GM12891 (cell line): ENCODE data around the gene HECTD4.

Experiments
- DNase-seq: peaks from one replicate; pipeline ENCODE4 v3.0.0; 2011; ENCODE audit warnings: low spot score; ENCODE audit not compliant: insufficient read length
- FAIRE-seq: peaks from 2 replicates; lab custom pipeline; 2011; peaks lifted over from hg19 to GRCh38; lab: Jason Lieb, UNC
- PAX5 ChIP-seq: IDR thresholded peaks from 2 replicates; pipeline ENCODE4 v1.6.1; 2011; ENCODE audit warnings: low read length, moderate library complexity, mild to moderate bottlenecking; ENCODE audit not compliant: insufficient read depth, severe bottlenecking
- POLR2A ChIP-seq: IDR thresholded peaks from 2 replicates; pipeline ENCODE4 v1.6.1; 2011; ENCODE audit warnings: low read depth, low read length, control low read depth
- POLR2AphosphoS5 ChIP-seq: IDR thresholded peaks from 2 replicates; pipeline ENCODE4 v1.6.1; 2011; ENCODE audit warnings: low read depth, low read length, control low read depth
- POU2F2 ChIP-seq: IDR thresholded peaks from 2 replicates; pipeline ENCODE4 v1.6.1; 2011; ENCODE audit warnings: low read depth, mild to moderate bottlenecking, control low read depth, low read length, moderate library complexity
- SPI1 ChIP-seq: IDR thresholded peaks from 2 replicates; pipeline ENCODE4 v1.6.1; 2011; ENCODE audit warnings: low read depth, low read length, control low read depth
- TAF1 ChIP-seq: IDR thresholded peaks from 2 replicates; pipeline ENCODE4 v1.6.1; 2011; ENCODE audit warnings: low read depth, low read length, control low read depth

HECTD4 gene

GRCh38 chr12:112185093-112185923 is 196.9 kb downstream of the HECTD4 start:
- FAIRE-seq, result no peak
- no peak for TF ChIP-seq PAX5
- no peak for TF ChIP-seq POLR2AphosphoS5
- TF ChIP-seq POLR2A, result no peak
- no peak for TF ChIP-seq POU2F2
- TF ChIP-seq SPI1, result no peak
- no peak for TF ChIP-seq TAF1
- DNase-seq, result no peak

DNA sequence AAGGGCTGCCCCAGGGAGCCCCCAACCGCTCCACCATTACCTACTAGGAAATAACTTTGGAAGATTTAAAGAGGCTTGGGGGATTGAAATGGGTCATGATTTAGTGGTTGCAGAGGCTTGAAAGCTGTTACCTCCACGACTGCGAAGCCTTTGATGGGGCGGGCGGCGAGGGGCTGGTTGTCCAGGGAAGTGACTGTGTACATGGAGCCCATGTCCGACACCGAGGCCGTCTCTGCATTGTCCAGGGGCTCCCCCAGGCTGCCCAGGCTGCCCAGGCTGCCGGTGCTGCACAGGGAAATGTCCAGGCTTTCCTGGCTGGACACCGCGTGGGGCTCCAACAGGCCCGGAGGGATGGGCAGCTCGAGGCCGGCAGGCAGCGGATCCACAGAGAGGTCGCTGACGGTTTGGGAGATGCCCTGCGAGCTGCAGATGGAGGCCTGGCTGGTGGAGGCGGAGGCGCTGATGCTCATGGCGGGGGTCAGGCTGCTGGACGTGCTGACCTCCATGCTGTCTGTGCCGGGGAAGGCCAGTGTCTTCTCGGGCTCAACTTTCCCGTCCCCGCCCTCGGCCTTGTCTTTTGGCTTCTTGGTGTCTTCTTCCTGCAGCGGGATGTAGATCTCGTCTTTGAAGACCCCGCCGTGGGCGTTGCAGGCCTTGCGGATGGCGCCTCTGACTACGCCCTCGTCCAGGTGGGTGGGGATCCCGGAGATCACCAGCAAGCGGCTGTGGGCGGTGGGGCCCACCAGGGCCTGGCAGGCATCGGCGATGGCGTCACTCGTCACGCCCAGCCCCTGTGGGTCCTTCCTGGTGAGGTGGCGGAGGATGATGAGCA is 198.0 kb downstream of the HECTD4 start:
- DNase-seq (no peak), FAIRE-seq (no peak)
- no peak for TF ChIP-seq TAF1
- no peak for TF ChIP-seq POLR2AphosphoS5
- TF ChIP-seq POLR2A, result no peak
- TF ChIP-seq PAX5, result no peak

DNA sequence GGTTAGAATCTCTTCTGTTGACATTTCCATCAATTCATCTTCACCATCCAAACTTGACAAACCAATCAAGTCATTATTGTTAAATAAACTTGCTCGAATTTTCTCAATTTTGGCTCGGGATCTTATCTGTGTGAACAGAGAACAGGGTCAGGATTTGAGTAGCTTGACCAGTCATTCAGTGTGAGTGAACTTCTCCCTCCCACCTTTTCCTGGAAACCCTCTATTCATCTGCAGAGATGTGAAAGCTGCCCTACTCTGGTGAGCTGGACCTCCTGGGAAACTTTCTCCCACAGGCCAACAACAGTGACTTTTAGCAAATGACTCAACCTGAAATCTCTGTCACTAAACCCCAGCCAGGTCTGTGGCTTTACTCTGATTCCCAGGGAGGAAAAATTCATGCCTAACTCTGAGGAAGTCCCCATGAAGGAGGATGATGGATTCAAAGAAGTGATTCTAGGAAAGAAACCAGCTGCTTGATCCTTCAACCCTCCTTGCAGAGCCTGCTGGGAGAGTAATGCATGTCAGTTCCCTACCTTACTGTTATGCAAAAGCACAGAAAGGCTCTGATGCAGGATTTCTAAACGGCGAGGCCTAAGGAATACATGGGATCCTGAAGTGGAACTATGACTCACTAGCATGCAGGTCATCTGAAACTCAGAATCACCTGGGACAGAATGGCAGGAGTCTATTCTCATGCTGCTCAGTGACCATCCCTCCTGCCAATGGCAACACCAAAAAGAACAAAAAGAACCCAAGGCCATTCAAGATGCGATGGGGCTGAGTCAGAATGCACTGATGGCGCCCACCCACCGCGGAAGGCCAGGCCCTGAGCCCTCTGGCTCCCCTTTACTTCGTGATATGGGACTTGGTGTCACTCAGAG is 198.8 kb downstream of the HECTD4 start:
- FAIRE-seq (peak; percentile 16), DNase-seq (no peak)
- peak; percentile 14; the same call in 1 of the 2 replicates for TF ChIP-seq SPI1
- no peak for TF ChIP-seq POLR2A
- TF ChIP-seq POU2F2, result 0 out of 2 replicates have a peak, but pooled peaks have one; percentile 34

GRCh38 chr12:112182499-112182898 is 199.7 kb downstream of the HECTD4 start:
- DNase-seq (no peak), FAIRE-seq (no peak)
- TF ChIP-seq SPI1, result no peak
- TF ChIP-seq TAF1, result no peak
- TF ChIP-seq POLR2AphosphoS5, result no peak
- TF ChIP-seq PAX5, result no peak
- TF ChIP-seq POU2F2, result no peak
- no peak for TF ChIP-seq POLR2A

- DNase-seq (no peak), FAIRE-seq (no peak)
- TF ChIP-seq POLR2A (no peak), POU2F2 (no peak), SPI1 (no peak), POLR2AphosphoS5 (no peak), TAF1 (no peak), PAX5 (no peak)
These were observed 201.8 kb downstream of the HECTD4 start for GRCh38 chr12:112180422-112180821.

- DNase-seq (no peak), FAIRE-seq (no peak)
- no peak for TF ChIP-seq POLR2AphosphoS5
- TF ChIP-seq TAF1, result no peak
- no peak for TF ChIP-seq POLR2A
- no peak for TF ChIP-seq SPI1
- TF ChIP-seq PAX5, result no peak
- TF ChIP-seq POU2F2, result no peak
These were observed 202.3 kb downstream of the HECTD4 start for GRCh38 chr12:112179916-112180315.

- DNase-seq, result no peak
- no peak for FAIRE-seq
These were observed 202.9 kb downstream of the HECTD4 start for GRCh38 chr12:112179341-112179740.

GRCh38 chr12:112178796-112179195 is 203.4 kb downstream of the HECTD4 start:
- DNase-seq (no peak), FAIRE-seq (no peak)
- no peak for TF ChIP-seq POLR2AphosphoS5
- TF ChIP-seq PAX5, result no peak

More at GRCh38 chr12:112179341-112179740, 202.9 kb downstream of the HECTD4 start:
- TF ChIP-seq POLR2AphosphoS5, result no peak
- no peak for TF ChIP-seq PAX5
- no peak for TF ChIP-seq POU2F2
- no peak for TF ChIP-seq POLR2A
- TF ChIP-seq SPI1, result no peak
- TF ChIP-seq TAF1, result no peak

DNA sequence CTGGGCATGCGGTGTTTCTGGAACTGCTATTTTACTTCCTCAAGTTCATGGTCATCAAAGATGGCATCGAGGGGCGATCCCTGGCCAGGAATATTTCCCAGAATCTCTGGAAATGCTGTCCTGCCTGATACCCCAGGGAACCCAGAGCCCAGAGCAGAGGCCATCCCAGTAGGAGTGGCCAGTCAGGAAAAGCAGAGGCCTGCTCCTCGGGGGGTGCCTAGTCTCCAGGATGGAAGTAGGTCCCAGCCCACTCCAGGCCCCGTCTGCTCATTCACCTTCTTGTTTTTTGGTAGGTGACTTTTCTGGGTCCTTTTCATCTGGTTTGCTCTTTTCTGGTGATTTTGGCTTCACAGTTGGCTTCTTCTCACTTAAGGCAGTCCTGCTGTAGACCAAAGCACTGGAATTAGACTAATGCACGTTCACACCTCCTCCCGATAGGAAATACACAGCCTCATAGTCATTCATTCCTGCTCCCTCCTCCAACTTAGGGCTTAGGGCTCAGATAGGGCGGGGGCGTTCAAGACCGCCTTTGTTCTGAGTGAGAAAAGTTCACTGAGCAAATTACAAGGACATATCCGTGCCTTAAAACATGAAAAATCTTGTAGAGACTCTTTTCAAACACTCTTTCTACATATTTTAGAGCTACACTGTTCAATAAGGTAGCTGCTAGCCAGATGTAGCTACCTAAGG is 205.8 kb downstream of the HECTD4 start:
- FAIRE-seq (no peak), DNase-seq (no peak)
- no peak for TF ChIP-seq PAX5
- TF ChIP-seq POLR2AphosphoS5, result no peak
- TF ChIP-seq TAF1, result no peak
- TF ChIP-seq POU2F2, result no peak
- TF ChIP-seq SPI1, result no peak
- no peak for TF ChIP-seq POLR2A
